ENCODE measurements around the gene MIEF1. TPM values are rescaled to one million over a fixed set of nuclear protein-coding genes. Genes with fewer than 3 reads are reported as not detected.

Gene MIEF1
- total RNA-seq, 1 experiment from 2014 or later = 19.8 TPM

DNA sequence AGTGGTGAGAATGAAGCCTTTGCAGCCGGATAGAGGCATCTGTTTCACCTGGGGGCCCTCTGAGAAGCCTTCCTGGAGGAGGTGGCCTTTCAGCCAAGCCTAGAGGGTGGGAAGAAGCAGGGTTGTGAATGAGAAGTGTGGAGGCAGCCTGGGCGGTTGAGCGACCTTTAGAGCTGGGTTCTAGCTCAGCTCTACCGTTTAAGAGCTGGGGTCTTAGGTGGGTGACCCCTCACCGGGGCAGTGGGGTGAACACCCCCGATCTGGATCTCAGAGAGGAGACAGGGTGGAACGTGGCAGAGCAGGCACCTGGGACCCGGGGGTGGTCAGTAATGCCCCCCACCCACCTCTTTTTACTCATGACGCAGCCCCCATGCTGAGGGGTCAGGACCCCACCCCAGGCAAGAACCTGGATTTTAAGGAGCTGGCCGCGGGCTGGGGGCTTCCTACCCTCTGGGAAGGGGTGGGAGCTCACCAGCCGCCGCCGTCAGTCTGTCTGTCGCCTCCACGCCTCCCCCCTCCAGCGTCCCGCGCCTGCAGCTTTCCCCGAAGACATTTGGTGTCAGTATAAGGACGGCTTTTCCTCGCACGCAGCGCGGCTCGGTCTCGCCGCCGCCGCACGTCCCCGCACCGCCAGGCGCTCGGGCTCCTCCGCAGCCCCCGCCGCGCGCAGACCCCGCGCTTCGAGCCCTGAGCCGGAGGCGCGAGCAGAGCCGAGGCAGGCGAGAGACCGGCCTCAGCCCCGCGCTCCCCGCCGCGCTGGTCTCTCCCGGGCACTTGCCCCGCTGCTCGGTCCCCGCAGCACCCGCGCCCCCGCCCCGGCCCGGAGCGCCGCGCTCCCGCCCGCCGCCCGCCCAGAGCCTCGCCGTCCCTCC is 55.1 kb downstream of the MIEF1 start:
- no peak for DNase-seq (ENCODE audit: low spot score)

DNA sequence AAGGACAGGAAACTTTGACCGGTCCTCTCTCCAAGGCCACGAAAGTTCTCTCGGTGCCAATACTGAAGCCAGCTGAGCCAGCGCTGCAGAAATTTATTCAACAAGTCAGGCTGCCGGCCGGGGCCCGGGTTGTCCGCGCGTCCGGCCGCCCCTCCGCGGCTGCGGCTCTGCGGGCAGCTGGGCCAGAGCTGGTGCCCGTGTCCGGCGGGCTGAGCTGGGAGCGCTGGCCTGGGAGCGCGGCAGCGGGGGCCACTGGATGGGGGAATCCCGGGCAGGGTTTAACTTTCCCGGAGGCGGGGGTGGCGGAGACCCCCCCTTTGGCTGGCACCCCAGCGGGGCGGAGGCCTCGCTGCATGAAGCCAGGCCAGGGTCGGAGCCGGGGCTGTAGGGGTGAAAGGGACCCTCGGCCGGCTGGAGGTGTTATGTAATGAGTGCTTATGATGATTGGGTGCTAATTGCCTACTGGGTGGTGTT is 56.2 kb downstream of the MIEF1 start:
- no peak for DNase-seq (ENCODE audit: low spot score)

DNA sequence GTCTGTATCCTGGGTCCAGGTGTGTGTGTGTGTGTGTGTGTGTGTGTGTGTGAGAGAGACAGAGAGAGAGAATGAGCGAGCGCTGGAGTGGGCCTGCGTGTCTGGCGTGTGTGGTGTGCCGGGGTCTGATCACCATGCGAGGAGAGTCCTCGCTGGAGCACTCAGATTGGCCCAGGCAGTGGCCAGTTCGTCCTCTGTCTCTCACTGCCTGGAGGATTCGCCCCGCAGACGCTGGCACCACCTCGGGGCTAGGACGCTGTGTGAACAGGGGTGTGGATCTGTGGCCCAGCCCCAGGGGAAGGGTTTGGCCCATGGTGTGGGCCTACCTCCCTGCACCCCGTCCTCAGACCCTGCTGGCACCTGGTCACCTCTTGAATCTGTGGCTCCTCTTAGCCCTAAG is 56.9 kb downstream of the MIEF1 start:
- DNase-seq (ENCODE audit: low spot score) = no peak

DNA sequence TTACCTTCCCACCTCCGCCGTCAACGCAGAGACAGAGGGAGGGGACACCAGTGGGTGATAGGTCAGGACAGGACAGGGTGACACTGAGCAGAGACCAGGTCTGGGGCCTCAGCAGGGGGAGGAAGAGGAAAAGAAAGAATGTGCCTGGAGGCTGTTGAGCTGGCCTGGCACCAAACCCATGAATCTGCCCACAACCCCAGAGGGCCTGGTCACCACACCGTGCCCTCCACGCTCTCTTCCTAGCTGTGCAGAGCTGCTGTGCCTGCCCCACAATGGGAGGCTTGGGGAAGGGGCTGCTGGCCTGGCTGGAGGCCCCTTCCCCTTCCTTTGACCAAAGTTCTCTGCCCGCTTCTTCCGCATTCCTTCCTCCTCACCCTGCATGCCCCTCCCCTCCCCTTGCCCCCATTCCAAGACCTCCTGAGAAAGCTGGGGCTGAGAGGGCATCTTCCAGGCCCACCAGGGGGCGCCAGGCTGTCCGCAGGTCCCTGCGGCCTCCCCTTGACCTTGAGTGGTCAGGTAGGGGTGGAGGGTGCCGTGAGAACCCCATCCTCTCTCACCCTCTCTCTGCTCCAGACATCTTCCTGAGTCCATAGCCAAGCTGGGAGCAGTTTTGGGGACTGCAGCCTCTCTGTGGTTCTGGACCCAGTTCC is 57.5 kb downstream of the MIEF1 start:
- no peak for DNase-seq (ENCODE audit: low spot score)

DNA sequence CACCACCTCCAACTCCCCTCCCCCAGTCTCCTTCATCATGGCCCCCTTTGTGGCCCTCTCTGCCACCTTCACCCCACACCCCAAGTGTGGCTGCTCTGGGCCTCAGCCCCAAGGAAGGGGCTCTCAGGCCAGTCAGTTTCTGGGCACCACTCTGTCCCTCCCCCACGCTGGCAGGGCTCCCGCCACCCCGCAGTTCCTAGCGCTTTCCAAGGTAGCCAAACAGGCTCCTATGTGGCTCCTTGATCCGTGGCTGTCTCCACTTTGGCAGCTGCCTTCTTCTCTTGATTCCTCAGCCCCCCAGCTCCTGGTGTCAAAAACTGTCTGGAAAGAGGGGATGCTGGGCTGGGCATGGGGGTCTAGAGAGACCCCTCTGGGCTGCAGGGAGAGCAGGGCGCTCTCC is 58.0 kb downstream of the MIEF1 start:
- no peak for DNase-seq (ENCODE audit: low spot score)

DNA sequence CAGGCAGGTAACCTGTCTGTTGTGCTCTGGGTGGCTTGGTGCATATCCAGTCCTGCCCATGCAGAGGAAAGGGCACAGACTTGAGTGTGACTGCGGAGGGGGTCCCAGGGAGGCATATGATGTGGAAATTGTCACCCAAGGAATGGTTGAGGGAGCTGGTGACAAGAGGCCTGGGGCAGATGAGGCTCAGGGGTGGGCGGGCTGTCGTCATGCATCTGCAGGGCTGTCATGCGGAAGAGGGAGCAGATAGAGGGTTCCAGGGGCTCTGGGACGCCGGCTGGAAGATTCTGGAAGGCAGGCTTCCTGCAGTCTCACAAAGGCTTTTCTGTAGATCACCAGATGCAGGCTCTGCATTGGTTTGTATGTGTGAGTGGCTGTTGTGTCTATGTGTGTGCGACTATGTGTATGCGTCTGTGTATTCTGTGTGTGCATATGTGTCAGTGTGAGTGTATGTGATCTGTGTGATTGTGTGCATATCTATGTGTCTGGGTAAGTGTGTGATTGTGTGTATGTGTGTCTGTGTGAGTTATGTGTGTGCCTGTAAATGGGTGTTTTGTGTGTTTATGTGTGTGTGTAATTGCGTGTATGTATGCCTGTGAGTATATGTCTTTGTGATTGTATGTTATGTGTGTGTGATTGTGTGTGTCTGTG is 60.9 kb downstream of the MIEF1 start:
- DNase-seq (ENCODE audit: low spot score) = no peak

DNA sequence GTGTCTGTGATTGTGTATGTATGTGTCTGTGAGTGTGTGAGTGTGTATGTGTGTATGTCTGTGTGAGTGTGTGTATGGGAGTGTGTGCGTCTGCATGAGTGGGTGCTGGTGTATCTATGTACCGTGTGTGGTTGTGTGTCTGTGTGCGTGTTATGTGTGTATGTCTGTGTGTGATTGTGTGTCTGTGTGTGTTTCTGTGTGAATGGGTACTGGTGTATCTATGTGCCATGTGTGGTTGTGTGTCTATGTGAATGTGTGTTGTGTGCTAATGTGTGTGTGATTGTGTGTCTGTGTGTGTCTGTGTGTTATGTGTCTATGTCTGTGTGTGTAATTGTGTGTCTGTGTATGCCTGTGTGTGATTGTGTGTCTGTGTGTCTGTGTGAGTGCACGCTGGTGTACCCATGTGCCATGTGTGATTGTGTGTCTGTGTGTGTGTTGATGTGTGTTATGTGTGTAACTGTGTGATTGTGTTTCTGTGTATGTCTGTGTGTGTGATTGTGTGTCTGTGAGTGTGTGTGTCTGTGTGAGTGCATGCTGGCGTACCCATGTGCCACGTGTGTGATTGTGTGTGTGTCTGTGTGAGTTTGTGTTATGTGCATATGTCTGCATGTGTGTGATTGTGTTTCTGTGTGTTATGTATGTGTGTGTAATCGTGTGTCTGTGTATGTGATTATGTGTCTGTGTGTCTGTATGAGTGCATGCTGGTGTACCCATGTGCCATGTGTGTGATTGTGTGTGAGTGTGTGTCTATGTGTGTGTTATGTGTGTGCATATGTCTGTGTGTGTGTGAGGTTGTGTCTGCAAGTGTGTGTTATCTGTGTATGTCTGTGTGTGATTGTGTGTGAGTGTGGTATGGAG is 61.7 kb downstream of the MIEF1 start:
- no peak for DNase-seq (ENCODE audit: low spot score)

DNA sequence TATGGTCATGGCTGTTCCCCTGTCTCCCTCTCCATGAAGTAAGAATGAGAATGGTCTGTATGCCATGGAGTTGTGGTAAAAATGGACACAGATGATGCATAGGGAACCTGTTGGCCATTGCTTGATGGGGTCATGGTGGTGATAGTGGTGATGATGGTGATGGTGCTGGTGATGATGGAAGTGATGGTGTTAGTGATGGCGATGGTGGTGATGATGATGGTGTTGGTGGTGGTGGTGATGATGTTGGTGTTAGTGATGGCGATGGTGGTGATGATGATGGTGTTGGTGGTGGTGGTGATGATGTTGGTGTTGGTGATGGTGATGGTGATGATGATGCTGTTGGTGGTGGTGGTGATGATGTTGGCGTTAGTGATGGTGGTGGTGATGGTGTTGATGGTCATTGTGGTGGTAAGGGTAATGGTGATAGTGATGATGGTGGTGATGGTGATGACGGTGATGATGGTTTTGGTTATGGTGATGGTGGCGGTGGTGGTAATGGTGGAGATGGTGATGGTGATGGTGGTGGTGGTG is 63.4 kb downstream of the MIEF1 start:
- no peak for DNase-seq (ENCODE audit: low spot score)

DNA sequence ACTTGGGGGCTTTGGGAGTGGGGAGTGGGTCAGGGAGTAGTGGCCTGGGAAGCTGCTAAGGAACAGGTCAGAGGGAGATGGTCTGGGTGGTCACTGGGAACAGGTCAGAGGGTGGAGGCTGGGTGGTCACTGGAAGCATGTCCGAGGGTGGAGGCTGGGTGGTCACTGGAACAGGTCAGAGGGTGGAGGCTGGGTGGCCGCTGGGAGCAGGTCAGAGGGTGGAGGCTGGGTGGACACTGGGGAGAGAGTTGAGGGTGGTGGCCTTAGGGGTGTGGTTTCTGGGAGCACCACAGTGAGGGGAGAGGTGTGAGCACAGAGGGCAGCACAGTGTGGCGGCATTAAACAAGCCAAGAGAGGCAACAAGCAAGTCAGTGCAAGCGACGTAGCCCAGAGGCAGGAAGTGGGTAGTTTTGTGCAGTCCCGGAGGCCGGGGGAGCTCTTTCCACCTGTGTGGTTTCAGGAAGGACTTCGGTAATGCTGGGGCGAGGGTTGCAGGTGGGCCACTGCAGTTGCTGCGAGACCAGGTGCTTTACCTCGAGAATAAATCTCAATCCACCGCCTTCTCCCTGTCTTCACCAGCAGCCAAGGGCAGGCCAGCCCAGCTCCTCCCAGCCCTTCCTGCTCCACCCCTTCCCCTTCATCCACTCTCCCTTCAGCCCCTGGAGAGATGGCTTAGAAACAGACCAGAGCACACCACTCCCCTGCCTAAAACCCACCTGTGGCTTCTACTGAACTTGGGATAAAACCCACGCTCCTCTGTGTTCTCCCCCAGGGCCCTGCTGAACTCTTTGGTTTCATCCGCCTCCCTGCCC is 65.3 kb downstream of the MIEF1 start:
- no peak for DNase-seq (ENCODE audit: low spot score)

Other genes with a start within 250 kb of the MIEF1 start
- gene RPL3, start 182.7 kb upstream of the MIEF1 start, total RNA-seq (2014; rRNA removed; shearing (Covaris generic)) = 2,177 and 2,312 TPM in 2 replicates
- gene SYNGR1, start 152.3 kb upstream of the MIEF1 start, total RNA-seq (2014; rRNA removed; shearing (Covaris generic)) = 19.9 and 23.0 TPM in 2 replicates
- 8.6 and 17.1 TPM in 2 replicates for gene TAB1, start 102.5 kb upstream of the MIEF1 start, total RNA-seq (2014; rRNA removed; shearing (Covaris generic))
- gene MGAT3, start 45.3 kb upstream of the MIEF1 start, total RNA-seq (2014; rRNA removed; shearing (Covaris generic)) = 0.80 and 1.1 TPM in 2 replicates
- gene ATF4, start 18.3 kb downstream of the MIEF1 start, total RNA-seq (2014; rRNA removed; shearing (Covaris generic)) = 379 and 444 TPM in 2 replicates
- gene RPS19BP1, start 30.5 kb downstream of the MIEF1 start, total RNA-seq (2014; rRNA removed; shearing (Covaris generic)) = 92.5 and 123 TPM in 2 replicates
- gene CACNA1I, start 68.5 kb downstream of the MIEF1 start, total RNA-seq (2014; rRNA removed; shearing (Covaris generic)) = 0.19 TPM in 1 of 2 replicates, not detected in the other

Measured in H4 (cell line).